Liver (tissue), 9 donors: ENCODE measurements around the gene SPARC. TPM values are rescaled to one million over a fixed set of nuclear protein-coding genes. Genes with fewer than 3 reads are reported as not detected.

ENCODE experiments used
- DNase-seq: peaks from one replicate; pipeline ENCODE4 v3.0.0-alpha.2; 2017; ENCODE audit warnings: low spot score
- H3K27ac ChIP-seq, 2 donors: one replicate each; pipeline ENCODE4 v1.7.0; 2013; ENCODE audit warnings: inconsistent platforms in 2 of 2, low read length in 2 of 2, control low read depth in 1 of 2, low read depth in 1 of 2, mild to moderate bottlenecking in 1 of 2
- H3K27me3 ChIP-seq, 4 donors: one replicate each; pipeline versions ENCODE4 v1.6.1 to v1.7.0; 2013; ENCODE audit warnings: low read length in 3 of 4, inconsistent platforms in 1 of 4, mild to moderate bottlenecking in 1 of 4, moderate library complexity in 1 of 4; ENCODE audit not compliant: control insufficient read depth in 4 of 4, insufficient read depth in 4 of 4
- H3K36me3 ChIP-seq, 4 donors: one replicate each; pipeline versions ENCODE4 v1.6.1 to v1.7.0; 2013; ENCODE audit warnings: low read length in 3 of 4, mild to moderate bottlenecking in 3 of 4, low read depth in 1 of 4, moderate library complexity in 1 of 4; ENCODE audit not compliant: control insufficient read depth in 4 of 4, insufficient read depth in 3 of 4
- H3K4me1 ChIP-seq, 4 donors: one replicate each; pipeline versions ENCODE4 v1.6.1 to v1.7.0; 2013; ENCODE audit warnings: low read length in 3 of 4, mild to moderate bottlenecking in 3 of 4, moderate library complexity in 1 of 4; ENCODE audit not compliant: control insufficient read depth in 4 of 4, insufficient read depth in 4 of 4
- H3K4me3 ChIP-seq, 3 donors: one replicate each; pipeline versions ENCODE4 v1.6.1 to v1.7.0; 2013; ENCODE audit warnings: low read length in 3 of 3, control low read depth in 1 of 3, low read depth in 1 of 3, mild to moderate bottlenecking in 1 of 3
- H3K9ac ChIP-seq, 2 donors: one replicate each; pipeline ENCODE4 v1.7.0; 2013; ENCODE audit warnings: low read length in 2 of 2, mild to moderate bottlenecking in 2 of 2, moderate library complexity in 2 of 2, control low read depth in 1 of 2, low read depth in 1 of 2
- H3K9me3 ChIP-seq, 4 donors: one replicate each; pipeline versions ENCODE4 v1.6.1 to v1.7.0; 2013; ENCODE audit warnings: low read length in 3 of 4; ENCODE audit not compliant: control insufficient read depth in 4 of 4
- ATF3 ChIP-seq: IDR thresholded peaks from 2 replicates; pipeline ENCODE4 v1.6.1; 2016; ENCODE audit warnings: antibody characterized with exemption
- EGR1 ChIP-seq, 2 donors: IDR thresholded peaks; 2 replicates each; pipeline ENCODE4 v1.6.1; 2016 to 2018; ENCODE audit warnings: antibody characterized with exemption in 2 of 2, low read depth in 2 of 2
- FOXA1 ChIP-seq: IDR thresholded peaks from 2 replicates; pipeline ENCODE4 v1.6.1; 2016; ENCODE audit warnings: antibody characterized with exemption
- GABPA ChIP-seq, 2 donors: IDR thresholded peaks in 1 of 2; conservative IDR thresholded peaks in 1 of 2; 2 replicates each; pipeline ENCODE4 v1.6.1; 2016; ENCODE audit warnings: antibody characterized with exemption in 2 of 2, mild to moderate bottlenecking in 1 of 2, moderate library complexity in 1 of 2
- JUND ChIP-seq, 2 donors: IDR thresholded peaks; 2 replicates each; pipeline ENCODE4 v1.6.1; 2016; ENCODE audit warnings: antibody characterized with exemption in 2 of 2
- NR2F2 ChIP-seq: IDR thresholded peaks from 2 replicates; pipeline ENCODE4 v1.6.1; 2016; ENCODE audit warnings: antibody characterized with exemption
- REST ChIP-seq: IDR thresholded peaks from 2 replicates; pipeline ENCODE4 v1.6.1; 2016; ENCODE audit warnings: antibody characterized with exemption, mild to moderate bottlenecking
- RXRA ChIP-seq, 2 donors: IDR thresholded peaks; 2 replicates each; pipeline ENCODE4 v1.6.1; 2017 to 2018; ENCODE audit warnings: antibody characterized with exemption in 2 of 2, mild to moderate bottlenecking in 1 of 2
- SP1 ChIP-seq: IDR thresholded peaks from 2 replicates; pipeline ENCODE4 v1.6.1; 2018; ENCODE audit warnings: antibody characterized with exemption, mild to moderate bottlenecking
- YY1 ChIP-seq: IDR thresholded peaks from 2 replicates; pipeline ENCODE4 v1.6.1; 2016; ENCODE audit warnings: antibody characterized with exemption, mild to moderate bottlenecking
- WGBS: extraction: QIAGEN DNeasy Blood & Tissue Kit; methylation state at CpG from one replicate; pipeline ENCODE4 v1.1.7; 2013; 5-methylcytosine and 5-hydroxymethylcytosine counted together
- polyA plus RNA-seq, 2 donors: library from polyadenylated mRNA; stranded (reverse) in 1 of 2; unstranded in 1 of 2; fragments of 200-250 nt in 1 of 2; fragments of >200 nt in 1 of 2; fragmentation: Nextera tagmentation in 1 of 2; extraction: Ambion mirVana in 1 of 2; gene quantifications; one replicate each; pipeline versions ENCODE4 v1.2.1 to v1.2.3, GENCODE V29; 2013 to 2015
- total RNA-seq, 2 donors: library from RNA; depleted of rRNA; stranded (reverse); fragments of >200 nt; gene quantifications; one replicate each; pipeline ENCODE4 v1.2.3, GENCODE V29; 2014
- TF ChIP-seq, protein P1 (sequence below): IDR thresholded peaks from 2 replicates; pipeline ENCODE4 v1.6.1; 2016; ENCODE audit warnings: antibody characterized with exemption
- donor health status: healthy.
- donor health status: healthy.
- donor health status: healthy.
- donor health status: healthy.
- donor health status: healthy.

The SPARC gene
- total and polyA plus RNA-seq, 4 donors: 96.6 to 269 (median 110) TPM

- WGBS: 88% methylated on average over 6 of the region's 6 CpGs
- Histone ChIP-seq H3K27me3 (no peaks in the 10 kb centered on the region), H3K4me3 (no peak overlapping the region), H3K9me3 (no peaks in the 10 kb centered on the region), H3K9ac (no peak overlapping the region), H3K36me3 (no peaks in the 10 kb centered on the region), H3K27ac (no peak overlapping the region), H3K4me1 (no peaks in the 10 kb centered on the region)
- TF ChIP-seq REST (no peak), ATF3 (no peak), EGR1 (IDR thresholded peaks at IDR 0.05; ENCODE audit: low read depth in 2 of 2) (no peak), FOXA1 (no peak), YY1 (no peak), JUND (IDR thresholded peaks at IDR 0.05) (no peak), GABPA (IDR thresholded peaks at IDR 0.05 in 1 of 2, conservative IDR thresholded peaks at IDR 0.05 in 1 of 2) (no peak)
- TF ChIP-seq, protein P1, sequence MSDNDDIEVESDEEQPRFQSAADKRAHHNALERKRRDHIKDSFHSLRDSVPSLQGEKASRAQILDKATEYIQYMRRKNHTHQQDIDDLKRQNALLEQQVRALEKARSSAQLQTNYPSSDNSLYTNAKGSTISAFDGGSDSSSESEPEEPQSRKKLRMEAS: no peak
- DNase-seq: no peak
Measured at GRCh38 chr5:151643388-151643787, 43.3 kb downstream of the SPARC start.

- TF ChIP-seq SP1: no peak
- 61% methylated on average over 3 of the region's 3 CpGs for WGBS
Measured at GRCh38 chr5:151642472-151643140, 44.1 kb downstream of the SPARC start.

DNA sequence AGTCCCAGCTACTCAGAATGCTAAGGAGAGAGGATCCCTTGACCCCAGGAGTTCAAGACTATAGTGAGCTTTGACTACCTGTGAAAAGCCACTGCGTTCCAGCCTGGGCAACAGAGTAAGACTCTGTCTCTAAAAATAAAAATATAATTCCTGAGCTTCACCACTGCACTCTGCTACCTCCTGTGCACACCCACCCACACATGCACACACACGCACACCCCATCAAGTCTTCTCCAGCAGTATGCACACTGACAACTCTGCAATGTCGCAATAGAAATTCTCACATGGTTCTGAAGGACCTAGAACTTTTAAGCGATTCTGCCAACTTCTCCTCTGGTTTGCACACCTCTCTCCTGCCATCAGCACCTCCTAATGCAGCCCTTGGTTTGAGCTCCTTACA is 48.1 kb downstream of the SPARC start:
- TF ChIP-seq, protein P1: no peak
- TF ChIP-seq GABPA (IDR thresholded peaks at IDR 0.05 in 1 of 2, conservative IDR thresholded peaks at IDR 0.05 in 1 of 2) (no peak), RXRA (IDR thresholded peaks at IDR 0.05) (no peak), JUND (IDR thresholded peaks at IDR 0.05) (no peak), SP1 (no peak), EGR1 (IDR thresholded peaks at IDR 0.05; ENCODE audit: low read depth in 2 of 2) (no peak), NR2F2 (no peak)
- no peak for DNase-seq

More at GRCh38 chr5:151642472-151643140, 44.1 kb downstream of the SPARC start:
- Histone ChIP-seq H3K4me1 (no peaks in the 10 kb centered on the region), H3K36me3 (no peaks in the 10 kb centered on the region), H3K9ac (no peak overlapping the region), H3K9me3 (no peaks in the 10 kb centered on the region), H3K4me3 (no peak overlapping the region), H3K27me3 (no peaks in the 10 kb centered on the region), H3K27ac (no peak overlapping the region)
- no peak for DNase-seq

More for the DNA sequence above, 48.1 kb downstream of the SPARC start:
- Histone ChIP-seq H3K9ac (no peak overlapping the region), H3K27me3 (no peaks in the 10 kb centered on the region), H3K36me3 (no peaks in the 10 kb centered on the region), H3K4me3 (no peak overlapping the region), H3K9me3 (no peaks in the 10 kb centered on the region), H3K4me1 (no peaks in the 10 kb centered on the region), H3K27ac (no peak overlapping the region)
- 82% methylated on average over 4 of the region's 4 CpGs for WGBS
